ENCODE results near the gene HOXB9. TPM values are rescaled to one million over a fixed set of nuclear protein-coding genes. Genes with fewer than 3 reads are reported as not detected.

The HOXB9 gene
- total RNA-seq, 1 experiment from 2014 or later: 27.8 TPM

GRCh38 chr17:48604770-48605329 lies 21.3 kb downstream of the HOXB9 start, which contains the start of gene HOXB6:
Gene HOXB6 (minus strand): TSS chr17:48604986. CDS start chr17:48598150, 6,836 bp downstream.
- Mint-ChIP-seq H3K9me3 (ENCODE audit: low read depth, unreplicated experiment) (no peaks in the 10 kb centered on the region), H3K36me3 (ENCODE audit: insufficient read depth, unreplicated experiment) (peaks cover 96% of the 10 kb centered on the region), H3K27ac (ENCODE audit: unreplicated experiment) (peak within 1 kb of the TSS; percentile 95), H3K27me3 (ENCODE audit: unreplicated experiment) (no peaks in the 10 kb centered on the region), H3K4me1 (ENCODE audit: low read depth, unreplicated experiment) (peaks cover 44% of the 10 kb centered on the region), H3K4me3 (ENCODE audit: low read depth, unreplicated experiment) (peak within 1 kb of the TSS; percentile 88)
- CTCF ChIA-PET: interaction anchor here (0.7 to 1.4 kb wide), 4 partner anchors 9 to 782 kb away, joined by 3 to 7 read pairs (median 4); no protein-coding TSS in a partner anchor
- peak; percentile 84 for DNase-seq
- BruUV-seq (replicated peaks): no TSS peak
- no peak for TF ChIP-seq CTCF (IDR thresholded peaks at IDR 0.05; ENCODE audit: unreplicated experiment)
- intact Hi-C loops (cut with micrococcal nuclease; ENCODE audit: unreplicated experiment): no loop called here

GRCh38 chr17:48603959-48604769 lies 22.0 kb downstream of the HOXB9 start:
- Mint-ChIP-seq H3K9me3 (ENCODE audit: low read depth, unreplicated experiment) (no peaks in the 10 kb centered on the region), H3K4me1 (ENCODE audit: low read depth, unreplicated experiment) (peaks cover 47% of the 10 kb centered on the region), H3K27me3 (ENCODE audit: unreplicated experiment) (no peaks in the 10 kb centered on the region), H3K36me3 (ENCODE audit: insufficient read depth, unreplicated experiment) (peaks cover 93% of the 10 kb centered on the region), H3K27ac (ENCODE audit: unreplicated experiment) (peak overlapping the region; percentile 95), H3K4me3 (ENCODE audit: low read depth, unreplicated experiment) (peak overlapping the region; percentile 88)
- peak; percentile 79 for DNase-seq
- no TSS peak for BruUV-seq (replicated peaks)
- intact Hi-C loops (cut with micrococcal nuclease; ENCODE audit: unreplicated experiment): no loop called here
- TF ChIP-seq CTCF (IDR thresholded peaks at IDR 0.05; ENCODE audit: unreplicated experiment): no peak
- CTCF ChIA-PET: interaction anchor here (0.6 to 1.4 kb wide), 9 partner anchors 9 to 782 kb away, joined by 3 to 9 read pairs (median 5); no protein-coding TSS in a partner anchor

- H3K27me3 Mint-ChIP-seq (ENCODE audit: unreplicated experiment): peaks cover 8% of the 10 kb centered on the region
- peak overlapping the region; percentile 95 for H3K27ac Mint-ChIP-seq (ENCODE audit: unreplicated experiment)
- H3K4me1 Mint-ChIP-seq (ENCODE audit: low read depth, unreplicated experiment): peaks cover 45% of the 10 kb centered on the region
- intact Hi-C loops (cut with micrococcal nuclease; ENCODE audit: unreplicated experiment): loop anchor here (2.0 kb wide), 1 partner anchor 17 kb away; no protein-coding TSS in a partner anchor
- peaks cover 94% of the 10 kb centered on the region for H3K36me3 Mint-ChIP-seq (ENCODE audit: insufficient read depth, unreplicated experiment)
- H3K4me3 Mint-ChIP-seq (ENCODE audit: low read depth, unreplicated experiment): peak overlapping the region; percentile 88
- peak; percentile 88 for DNase-seq
- H3K9me3 Mint-ChIP-seq (ENCODE audit: low read depth, unreplicated experiment): no peaks in the 10 kb centered on the region
- CTCF ChIA-PET: interaction anchor here (0.5 to 1.9 kb wide), 19 partner anchors 8 to 386 kb away, joined by 3 to 15 read pairs (median 4); no protein-coding TSS in a partner anchor
- BruUV-seq (replicated peaks): TSS peak; percentile 85
- TF ChIP-seq CTCF (IDR thresholded peaks at IDR 0.05; ENCODE audit: unreplicated experiment): no peak
These were observed 24.4 kb downstream of the HOXB9 start for GRCh38 chr17:48601539-48602425.

GRCh38 chr17:48601207-48601538 lies 25.0 kb downstream of the HOXB9 start:
- DNase-seq: no peak
- intact Hi-C loops (cut with micrococcal nuclease; ENCODE audit: unreplicated experiment): loop anchor here (2.0 kb wide), 1 partner anchor 18 kb away; no protein-coding TSS in a partner anchor

More at GRCh38 chr17:48601207-48601538, 25.0 kb downstream of the HOXB9 start:
- peaks cover 94% of the 10 kb centered on the region for H3K36me3 Mint-ChIP-seq (ENCODE audit: insufficient read depth, unreplicated experiment)
- H3K27me3 Mint-ChIP-seq (ENCODE audit: unreplicated experiment): peaks cover 8% of the 10 kb centered on the region
- peak overlapping the region; percentile 88 for H3K4me3 Mint-ChIP-seq (ENCODE audit: low read depth, unreplicated experiment)
- peak overlapping the region; percentile 95 for H3K27ac Mint-ChIP-seq (ENCODE audit: unreplicated experiment)
- no peak for TF ChIP-seq CTCF (IDR thresholded peaks at IDR 0.05; ENCODE audit: unreplicated experiment)
- CTCF ChIA-PET: interaction anchor here (0.5 to 1.9 kb wide), 16 partner anchors 9 to 386 kb away, joined by 3 to 15 read pairs (median 4); no protein-coding TSS in a partner anchor
- peaks cover 45% of the 10 kb centered on the region for H3K4me1 Mint-ChIP-seq (ENCODE audit: low read depth, unreplicated experiment)
- no peaks in the 10 kb centered on the region for H3K9me3 Mint-ChIP-seq (ENCODE audit: low read depth, unreplicated experiment)
- BruUV-seq (replicated peaks): no TSS peak

Data from Calu3 (cell line).